ENCODE data around the gene EEF1A2. TPM values are rescaled to one million over a fixed set of nuclear protein-coding genes. Genes with fewer than 3 reads are reported as not detected.

EEF1A2 gene
- total RNA-seq, 4 donors from 2014 or later, result 1.1 to 1.5 TPM; not detected in 2

- intact Hi-C loops (cut with DNase I; ENCODE audit: low total_unique reads), result no loop called here
- no peak for DNase-seq
- TF ChIP-seq POLR2A (IDR thresholded peaks at IDR 0.05), result no peak
- TF ChIP-seq, protein P1, sequence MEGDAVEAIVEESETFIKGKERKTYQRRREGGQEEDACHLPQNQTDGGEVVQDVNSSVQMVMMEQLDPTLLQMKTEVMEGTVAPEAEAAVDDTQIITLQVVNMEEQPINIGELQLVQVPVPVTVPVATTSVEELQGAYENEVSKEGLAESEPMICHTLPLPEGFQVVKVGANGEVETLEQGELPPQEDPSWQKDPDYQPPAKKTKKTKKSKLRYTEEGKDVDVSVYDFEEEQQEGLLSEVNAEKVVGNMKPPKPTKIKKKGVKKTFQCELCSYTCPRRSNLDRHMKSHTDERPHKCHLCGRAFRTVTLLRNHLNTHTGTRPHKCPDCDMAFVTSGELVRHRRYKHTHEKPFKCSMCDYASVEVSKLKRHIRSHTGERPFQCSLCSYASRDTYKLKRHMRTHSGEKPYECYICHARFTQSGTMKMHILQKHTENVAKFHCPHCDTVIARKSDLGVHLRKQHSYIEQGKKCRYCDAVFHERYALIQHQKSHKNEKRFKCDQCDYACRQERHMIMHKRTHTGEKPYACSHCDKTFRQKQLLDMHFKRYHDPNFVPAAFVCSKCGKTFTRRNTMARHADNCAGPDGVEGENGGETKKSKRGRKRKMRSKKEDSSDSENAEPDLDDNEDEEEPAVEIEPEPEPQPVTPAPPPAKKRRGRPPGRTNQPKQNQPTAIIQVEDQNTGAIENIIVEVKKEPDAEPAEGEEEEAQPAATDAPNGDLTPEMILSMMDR (IDR thresholded peaks at IDR 0.05), result no peak
- Histone ChIP-seq H3K27me3 (peaks cover 3 to 19% of the 10 kb centered on the region in 2 donors), H3K27ac (no peak overlapping the region), H3K36me3 (no peaks in the 10 kb centered on the region), H3K9me3 (no peaks in the 10 kb centered on the region), H3K4me3 (no peak overlapping the region), H3K4me1 (peaks cover 0 to 8% of the 10 kb centered on the region in 2 donors)
Measured at GRCh38 chr20:63471717-63471980, 27.2 kb downstream of the EEF1A2 start.

DNA sequence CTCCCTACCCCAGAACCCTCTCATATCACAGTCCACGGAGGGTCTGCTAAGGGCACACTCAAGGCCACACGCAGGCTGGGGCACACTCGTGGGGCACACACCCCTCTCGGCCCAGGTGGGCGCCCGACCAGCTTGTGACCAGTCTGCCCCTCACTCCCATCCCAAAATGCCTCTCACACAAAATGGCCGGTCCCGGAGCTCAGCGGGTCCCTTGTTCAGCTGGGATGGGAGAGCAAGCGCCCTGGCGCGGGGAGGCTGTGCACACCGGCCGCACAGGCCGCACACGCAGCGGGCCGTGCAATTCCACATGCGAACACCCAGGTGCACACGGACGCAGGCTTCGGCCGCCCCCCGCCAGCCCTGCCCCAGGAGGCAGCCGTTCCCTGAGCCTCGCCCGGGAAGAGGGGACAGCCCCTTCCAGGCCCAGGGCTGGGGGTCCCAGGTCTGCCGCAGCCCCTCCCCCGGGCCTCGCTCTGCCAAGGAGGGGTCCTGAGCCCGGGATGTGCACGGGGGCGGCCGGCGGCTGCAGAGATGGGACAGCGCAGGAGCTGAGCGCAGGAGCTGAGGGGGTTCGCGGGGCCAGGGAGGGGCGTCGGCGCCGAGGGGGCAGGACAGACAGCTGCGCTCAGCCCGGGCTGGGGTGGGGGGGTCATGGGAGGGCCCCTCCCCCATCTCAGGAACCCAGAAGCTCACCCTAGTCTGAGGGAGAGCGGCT is 27.7 kb downstream of the EEF1A2 start:
- no peak for TF ChIP-seq POLR2A (IDR thresholded peaks at IDR 0.05)
- no peaks in the 10 kb centered on the region for H3K9me3 ChIP-seq
- no peak overlapping the region for H3K4me3 ChIP-seq
- H3K27me3 ChIP-seq, result peaks cover 3 to 19% of the 10 kb centered on the region in 2 donors
- H3K4me1 ChIP-seq, result peaks cover 0 to 8% of the 10 kb centered on the region in 2 donors
- no peak overlapping the region for H3K27ac ChIP-seq
- H3K36me3 ChIP-seq, result no peaks in the 10 kb centered on the region
- no peak for DNase-seq
- intact Hi-C loops (cut with DNase I; ENCODE audit: low total_unique reads), result no loop called here

DNA sequence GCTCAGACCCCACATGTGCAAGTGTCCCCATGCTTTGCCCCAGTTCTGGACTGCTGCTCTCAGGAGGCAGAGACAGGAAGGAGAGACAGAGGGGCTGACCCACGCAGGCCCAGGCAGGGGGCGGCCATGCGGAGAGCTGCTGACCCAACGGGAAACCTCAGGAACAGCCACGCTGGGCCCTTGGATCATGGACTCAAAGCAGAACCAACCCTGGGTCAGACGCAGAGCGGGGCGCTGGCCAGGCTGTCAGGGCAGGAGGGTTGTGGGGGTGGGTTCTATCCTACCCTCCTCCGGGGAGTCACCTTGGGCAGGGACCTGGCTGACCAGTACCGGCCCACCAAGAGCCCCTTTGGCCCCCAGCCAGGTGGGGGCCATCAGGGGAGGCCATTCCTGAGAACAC is 28.5 kb downstream of the EEF1A2 start:
- intact Hi-C loops (cut with DNase I; ENCODE audit: low total_unique reads), result no loop called here
- TF ChIP-seq POLR2A (IDR thresholded peaks at IDR 0.05), result no peak
- TF ChIP-seq, protein P1 (IDR thresholded peaks at IDR 0.05), result no peak

GRCh38 chr20:63469713-63470101 is 29.2 kb downstream of the EEF1A2 start:
- Histone ChIP-seq H3K4me3 (no peak overlapping the region), H3K4me1 (peaks cover 0 to 8% of the 10 kb centered on the region in 2 donors), H3K27ac (no peak overlapping the region), H3K9me3 (no peaks in the 10 kb centered on the region), H3K27me3 (peaks cover 3 to 13% of the 10 kb centered on the region in 2 donors), H3K36me3 (no peaks in the 10 kb centered on the region)
- DNase-seq, result no peak
- intact Hi-C loops (cut with DNase I; ENCODE audit: low total_unique reads), result no loop called here
- TF ChIP-seq POLR2A (IDR thresholded peaks at IDR 0.05), result no peak
- TF ChIP-seq, protein P1 (IDR thresholded peaks at IDR 0.05), result no peak

More for the DNA sequence above, 28.5 kb downstream of the EEF1A2 start:
- Histone ChIP-seq H3K36me3 (no peaks in the 10 kb centered on the region), H3K4me1 (peaks cover 0 to 8% of the 10 kb centered on the region in 2 donors), H3K27ac (no peak overlapping the region), H3K9me3 (no peaks in the 10 kb centered on the region), H3K27me3 (peaks cover 3 to 13% of the 10 kb centered on the region in 2 donors), H3K4me3 (no peak overlapping the region)
- no peak for DNase-seq

GRCh38 chr20:63469019-63469712 is 29.7 kb downstream of the EEF1A2 start:
- no peaks in the 10 kb centered on the region for H3K36me3 ChIP-seq
- peaks cover 3 to 13% of the 10 kb centered on the region in 2 donors for H3K27me3 ChIP-seq
- H3K27ac ChIP-seq, result no peak overlapping the region
- no peak overlapping the region for H3K4me3 ChIP-seq
- TF ChIP-seq, protein P1 (IDR thresholded peaks at IDR 0.05), result no peak
- no peak for DNase-seq
- peaks cover 0 to 8% of the 10 kb centered on the region in 2 donors for H3K4me1 ChIP-seq
- intact Hi-C loops (cut with DNase I; ENCODE audit: low total_unique reads), result no loop called here
- no peaks in the 10 kb centered on the region for H3K9me3 ChIP-seq

Data from uterus (tissue), 4 donors.